BJ (cell line): ENCODE data around the gene TCAF1. TPM values are rescaled to one million over a fixed set of nuclear protein-coding genes. Genes with fewer than 3 reads are reported as not detected.

ENCODE experiments used
- CTCF ChIA-PET: fragments of 350-600 bp; formaldehyde crosslinking; extraction: SDS; loops from one replicate; lab custom pipeline; 2021; ENCODE audit warnings: antibody characterized with exemption, inconsistent platforms; lab: Yijun Ruan, JAX
- POLR2A ChIA-PET: fragments of 300-600 bp; sonication (Branson Sonifier 250); formaldehyde crosslinking; extraction: SDS; loops from one replicate; lab custom pipeline; 2021; ENCODE audit warnings: antibody characterized with exemption; lab: Charles Lee
- DNase-seq: peaks from one replicate; pipeline ENCODE4 v3.0.0-alpha.2; 2011; ENCODE audit warnings: low read depth
- H3K27me3 ChIP-seq: 2 replicates; pipeline ENCODE4 v1.6.0; 2011; ENCODE audit warnings: low read length; ENCODE audit not compliant: control insufficient read depth, insufficient read depth
- H3K36me3 ChIP-seq: 2 replicates; pipeline ENCODE4 v1.5.1; 2011; ENCODE audit warnings: low read length; ENCODE audit not compliant: control insufficient read depth, insufficient read depth
- H3K4me3 ChIP-seq: 2 replicates; pipeline ENCODE4 v1.5.1; 2011; ENCODE audit warnings: low read depth, mild to moderate bottlenecking, control low read depth, low read length
- polyA plus RNA-seq: library from polyadenylated mRNA; depleted of rRNA; stranded (reverse); fragments of >200 nt; gene quantifications from 2 replicates; pipeline ENCODE4 v1.2.3, GENCODE V29; 2011
- TF ChIP-seq, protein P1 (sequence below): IDR thresholded peaks from 2 replicates; pipeline ENCODE4 v1.5.1; 2011; ENCODE audit warnings: low read depth, mild to moderate bottlenecking, control low read depth, inconsistent platforms, low read length, moderate library complexity; ENCODE audit not compliant: insufficient read depth

TCAF1 gene
- polyA plus RNA-seq, 1 experiment, result 55.2 TPM

DNA sequence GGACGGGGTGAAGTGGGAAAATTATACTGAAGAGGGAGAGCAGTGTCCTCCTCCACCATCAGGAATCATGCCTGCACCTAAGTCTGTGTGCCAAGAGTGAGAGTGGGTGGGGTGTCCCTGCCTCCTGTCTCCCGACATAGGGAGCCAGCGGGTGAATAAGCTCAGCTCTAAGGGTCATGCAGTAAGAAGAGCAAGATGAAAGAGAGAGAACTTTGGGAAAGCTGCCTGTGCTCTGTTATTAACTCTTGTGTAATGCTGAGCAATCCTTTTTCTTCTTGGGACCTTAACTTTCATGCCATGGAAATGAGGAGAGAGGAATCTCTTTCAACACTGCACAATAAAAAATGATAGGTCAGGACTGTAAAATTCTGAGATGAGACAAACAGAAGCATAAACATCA lies 7.9 kb upstream of the TCAF1 start:
- TF ChIP-seq, protein P1, sequence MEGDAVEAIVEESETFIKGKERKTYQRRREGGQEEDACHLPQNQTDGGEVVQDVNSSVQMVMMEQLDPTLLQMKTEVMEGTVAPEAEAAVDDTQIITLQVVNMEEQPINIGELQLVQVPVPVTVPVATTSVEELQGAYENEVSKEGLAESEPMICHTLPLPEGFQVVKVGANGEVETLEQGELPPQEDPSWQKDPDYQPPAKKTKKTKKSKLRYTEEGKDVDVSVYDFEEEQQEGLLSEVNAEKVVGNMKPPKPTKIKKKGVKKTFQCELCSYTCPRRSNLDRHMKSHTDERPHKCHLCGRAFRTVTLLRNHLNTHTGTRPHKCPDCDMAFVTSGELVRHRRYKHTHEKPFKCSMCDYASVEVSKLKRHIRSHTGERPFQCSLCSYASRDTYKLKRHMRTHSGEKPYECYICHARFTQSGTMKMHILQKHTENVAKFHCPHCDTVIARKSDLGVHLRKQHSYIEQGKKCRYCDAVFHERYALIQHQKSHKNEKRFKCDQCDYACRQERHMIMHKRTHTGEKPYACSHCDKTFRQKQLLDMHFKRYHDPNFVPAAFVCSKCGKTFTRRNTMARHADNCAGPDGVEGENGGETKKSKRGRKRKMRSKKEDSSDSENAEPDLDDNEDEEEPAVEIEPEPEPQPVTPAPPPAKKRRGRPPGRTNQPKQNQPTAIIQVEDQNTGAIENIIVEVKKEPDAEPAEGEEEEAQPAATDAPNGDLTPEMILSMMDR, result no peak
- POLR2A ChIA-PET, result interaction anchor here (0.6 kb wide), 1 partner anchor 22 kb away, joined by 3 read pairs; no protein-coding TSS in a partner anchor
- no peak for DNase-seq
- CTCF ChIA-PET, result interaction anchor here (1.1 kb wide), 1 partner anchor 9 kb away, joined by 3 read pairs; no protein-coding TSS in a partner anchor
- Histone ChIP-seq H3K36me3 (no peaks in the 10 kb centered on the region), H3K4me3 (no peak overlapping the region), H3K27me3 (no peaks in the 10 kb centered on the region)

DNA sequence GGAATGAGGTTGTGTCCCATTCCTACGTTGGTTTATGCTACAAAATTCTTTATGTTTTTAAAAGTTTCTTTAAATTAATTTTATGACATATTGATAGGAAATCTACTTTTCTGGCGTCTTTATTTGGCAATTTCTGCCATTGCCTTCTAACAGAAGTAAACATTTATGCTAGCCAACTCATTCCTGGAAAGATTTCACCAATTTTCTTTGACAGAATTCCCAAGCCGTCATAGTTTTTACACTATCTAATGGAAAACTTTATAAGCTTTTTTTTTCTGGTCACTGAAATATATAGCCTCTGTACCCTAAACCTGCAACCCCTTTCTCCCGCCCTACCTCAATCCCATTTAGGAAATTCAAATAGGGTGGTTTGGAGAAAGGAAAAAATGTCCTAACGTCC lies 6.1 kb upstream of the TCAF1 start:
- TF ChIP-seq, protein P1, result no peak
- Histone ChIP-seq H3K36me3 (no peaks in the 10 kb centered on the region), H3K27me3 (no peaks in the 10 kb centered on the region), H3K4me3 (no peak overlapping the region)
- ChIA-PET POLR2A (no interaction called here), CTCF (no interaction called here)
- DNase-seq, result no peak

DNA sequence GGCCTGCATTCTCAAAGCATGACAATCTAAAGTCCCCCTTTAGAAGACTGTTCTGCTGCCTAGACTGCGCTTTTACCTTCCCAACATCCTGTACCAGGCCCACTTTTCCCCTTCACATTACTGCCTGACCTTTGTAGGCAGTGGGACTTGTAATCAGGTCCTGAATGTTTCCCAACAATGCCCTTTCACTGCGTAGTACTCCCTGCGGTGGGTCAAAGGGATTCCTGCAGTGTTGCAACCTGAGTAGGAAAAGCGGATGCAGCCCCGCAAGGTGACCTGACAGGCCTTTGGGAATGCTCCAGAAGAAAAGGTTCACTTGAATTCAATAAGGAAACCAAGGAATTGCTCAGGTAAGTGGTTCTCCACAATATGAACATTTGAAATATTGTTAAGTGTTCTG lies 4.9 kb upstream of the TCAF1 start:
- no peaks in the 10 kb centered on the region for H3K27me3 ChIP-seq
- CTCF ChIA-PET, result interaction anchor here (0.8 kb wide), 1 partner anchor 23 kb away, joined by 3 read pairs; no protein-coding TSS in a partner anchor
- H3K4me3 ChIP-seq, result no peak overlapping the region
- no peaks in the 10 kb centered on the region for H3K36me3 ChIP-seq
- TF ChIP-seq, protein P1, result no peak
- DNase-seq, result no peak
- POLR2A ChIA-PET, result no interaction called here

DNA sequence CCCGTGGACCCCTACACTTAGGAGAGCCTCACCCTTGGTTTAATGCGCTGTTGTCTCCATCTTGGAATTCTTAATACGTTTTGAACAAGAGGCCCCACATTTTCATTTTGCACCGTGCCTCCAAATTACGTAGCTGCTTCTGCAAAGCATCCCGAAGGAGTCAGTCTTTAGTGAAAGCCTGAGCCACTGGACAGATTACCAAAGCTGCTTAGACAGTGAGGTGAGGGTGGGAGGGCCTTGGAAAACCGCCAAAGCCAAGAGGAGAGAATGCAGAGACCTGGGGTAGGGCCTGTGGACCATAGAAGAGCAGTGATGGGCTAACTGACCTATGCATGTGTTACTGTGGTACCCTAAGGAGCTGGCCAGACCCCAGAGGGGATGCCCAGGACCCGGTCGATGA lies 4.2 kb upstream of the TCAF1 start:
- CTCF ChIA-PET, result interaction anchor here (0.8 to 1.3 kb wide), 2 partner anchors 22 to 106 kb away, joined by 3 read pairs; no protein-coding TSS in a partner anchor

DNA sequence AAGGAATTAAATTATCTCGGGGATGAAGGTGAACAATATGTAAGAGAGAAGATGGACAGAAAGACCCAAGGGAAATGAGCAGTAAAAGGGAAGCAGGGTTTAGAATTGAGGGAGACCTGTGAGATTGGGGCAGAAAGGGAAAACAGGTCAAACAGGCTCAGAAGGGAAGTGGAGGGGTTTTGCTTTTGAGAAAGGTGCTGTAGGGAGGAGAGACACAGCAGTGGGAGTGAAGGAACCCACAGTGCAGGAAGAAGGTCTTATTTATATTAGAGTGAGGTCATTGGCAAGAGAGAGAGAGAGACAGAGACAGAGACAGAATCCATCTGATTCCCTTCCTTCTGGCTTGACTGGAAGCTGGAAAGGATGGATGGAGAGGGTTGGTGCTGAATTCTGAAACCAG lies 3.5 kb upstream of the TCAF1 start:
- CTCF ChIA-PET, result interaction anchor here (0.8 to 1.3 kb wide), 3 partner anchors 9 to 107 kb away, joined by 3 read pairs; no protein-coding TSS in a partner anchor

More for the DNA sequence above, 4.2 kb upstream of the TCAF1 start:
- no peak overlapping the region for H3K4me3 ChIP-seq
- DNase-seq, result no peak
- no peaks in the 10 kb centered on the region for H3K36me3 ChIP-seq
- POLR2A ChIA-PET, result no interaction called here
- TF ChIP-seq, protein P1, result no peak
- no peaks in the 10 kb centered on the region for H3K27me3 ChIP-seq

More for the DNA sequence above, 3.5 kb upstream of the TCAF1 start:
- H3K4me3 ChIP-seq, result no peak overlapping the region
- no peaks in the 10 kb centered on the region for H3K27me3 ChIP-seq
- TF ChIP-seq, protein P1, result no peak
- no peaks in the 10 kb centered on the region for H3K36me3 ChIP-seq
- no peak for DNase-seq
- POLR2A ChIA-PET, result no interaction called here
